Measurements from ENCODE around the gene LZTS3. TPM values are rescaled to one million over a fixed set of nuclear protein-coding genes. Genes with fewer than 3 reads are reported as not detected.

The LZTS3 gene
- polyA plus RNA-seq, 1 of the 3 experiments (the other 2 are of a cell fraction) = 11.9 TPM

- Histone ChIP-seq H4K20me1 (ENCODE audit: insufficient read depth) (no peaks in the 10 kb centered on the region), H3K27me3 (ENCODE audit: insufficient read depth) (no peaks in the 10 kb centered on the region), H3K9me2 (no peaks in the 10 kb centered on the region), H3K9ac (no peak overlapping the region), H2AFZ (ENCODE audit: low read depth) (no peak overlapping the region), H3K4me2 (no peak overlapping the region), H3K9me3 (no peaks in the 10 kb centered on the region), H3K4me1 (ENCODE audit: control insufficient read depth in 1 of 2, insufficient read depth in 2 of 2, low read depth in 1 of 2, low read length in 1 of 2) (peaks cover 5 to 11% of the 10 kb centered on the region in 2 experiments; a peak in 2 of 4 replicates), H3K36me3 (replicated peaks in 1 of 2; ENCODE audit: control insufficient read depth in 1 of 2, insufficient read depth in 2 of 2, low read length in 1 of 2) (peaks cover 12 to 18% of the 10 kb centered on the region in 2 experiments), H3K79me2 (ENCODE audit: insufficient read depth) (peaks cover 27% of the 10 kb centered on the region), H3K27ac (ENCODE audit: low read depth in 2 of 2, low read length in 1 of 2) (no peak overlapping the region), H3F3A (replicated peaks; ENCODE audit: insufficient read depth) (no peaks in the 10 kb centered on the region), H3K4me3 (ENCODE audit: low read depth in 2 of 2, low read length in 1 of 2) (no peak overlapping the region)
- POLR2A ChIA-PET = no interaction called here
- 97% methylated on average over 27 of the region's 27 CpGs for WGBS (ENCODE audit: low lambda C conversion rate)
- no peak for DNase-seq
- no peak for TF ChIP-seq TEAD4 (IDR thresholded peaks at IDR 0.05; ENCODE audit: borderline replicate concordance, insufficient read depth)
- no peak for TF ChIP-seq GATA2 (CRISPR knock-in tag; IDR thresholded peaks at IDR 0.05)
- TF ChIP-seq ZBTB33 (IDR thresholded peaks at IDR 0.05; ENCODE audit: borderline replicate concordance, low read depth) = no peak
- no peak for TF ChIP-seq RAD21 (IDR thresholded peaks at IDR 0.05; ENCODE audit: low read length)
- TF ChIP-seq YY1 (IDR thresholded peaks at IDR 0.05; ENCODE audit: low read depth) = no peak
- TF ChIP-seq USF2 (IDR thresholded peaks at IDR 0.05; ENCODE audit: borderline replicate concordance, low read depth, low read length) = no peak
- TF ChIP-seq POLR2AphosphoS5 (IDR thresholded peaks at IDR 0.05; ENCODE audit: low read depth, low read length) = no peak
- no peak for TF ChIP-seq JUND (IDR thresholded peaks at IDR 0.05)
- TF ChIP-seq EZH2phosphoT487 (IDR thresholded peaks at IDR 0.05; ENCODE audit: borderline replicate concordance, low read depth) = no peak
- CTCF ChIA-PET = no interaction called here
Observed at GRCh38 chr20:3199976-3200755, 26.8 kb upstream of the LZTS3 start.

- H3K9me2 ChIP-seq = no peaks in the 10 kb centered on the region
- POLR2A ChIA-PET = no interaction called here
- H2AFZ ChIP-seq (ENCODE audit: low read depth) = no peak overlapping the region
- H3K9me3 ChIP-seq = no peaks in the 10 kb centered on the region
- TF ChIP-seq RXRA (IDR thresholded peaks at IDR 0.05; ENCODE audit: borderline replicate concordance, low read depth) (no peak), RCOR1 (IDR thresholded peaks at IDR 0.05; ENCODE audit: low read length) (no peak), YY1 (IDR thresholded peaks at IDR 0.05; ENCODE audit: low read depth) (no peak), USF2 (IDR thresholded peaks at IDR 0.05; ENCODE audit: borderline replicate concordance, low read depth, low read length) (no peak), FOXM1 (IDR thresholded peaks at IDR 0.05; ENCODE audit: low read depth) (no peak), FOSL2 (IDR thresholded peaks at IDR 0.05; ENCODE audit: borderline replicate concordance, low read depth) (no peak), MAX (IDR thresholded peaks at IDR 0.05; ENCODE audit: low read depth) (no peak), NRF1 (IDR thresholded peaks at IDR 0.05; ENCODE audit: low read depth, low read length) (no peak), RAD21 (IDR thresholded peaks at IDR 0.05; ENCODE audit: low read length) (no peak), CHD2 (IDR thresholded peaks at IDR 0.05; ENCODE audit: low read length, partially characterized antibody) (no peak), RFX5 (IDR thresholded peaks at IDR 0.05; ENCODE audit: low read length) (no peak), MXI1 (IDR thresholded peaks at IDR 0.05; ENCODE audit: low read depth, low read length) (no peak)
- no peaks in the 10 kb centered on the region for H4K20me1 ChIP-seq (ENCODE audit: insufficient read depth)
- no peak overlapping the region for H3K9ac ChIP-seq
- H3K4me1 ChIP-seq (ENCODE audit: control insufficient read depth in 1 of 2, insufficient read depth in 2 of 2, low read depth in 1 of 2, low read length in 1 of 2) = peaks cover 5 to 11% of the 10 kb centered on the region in 2 experiments; a peak in 2 of 4 replicates
- no peak overlapping the region for H3K4me3 ChIP-seq (ENCODE audit: low read depth in 2 of 2, low read length in 1 of 2)
- H3F3A ChIP-seq (replicated peaks; ENCODE audit: insufficient read depth) = no peaks in the 10 kb centered on the region
- H3K27me3 ChIP-seq (ENCODE audit: insufficient read depth) = no peaks in the 10 kb centered on the region
- DNase-seq = no peak
- whole genome bisulfite sequencing (ENCODE audit: low lambda C conversion rate) = 65% methylated on average over 2 of the region's 2 CpGs
- H3K4me2 ChIP-seq = no peak overlapping the region
- no peak overlapping the region for H3K27ac ChIP-seq (ENCODE audit: low read depth in 2 of 2, low read length in 1 of 2)
- H3K36me3 ChIP-seq (replicated peaks in 1 of 2; ENCODE audit: control insufficient read depth in 1 of 2, insufficient read depth in 2 of 2, low read length in 1 of 2) = peaks cover 12 to 27% of the 10 kb centered on the region in 2 experiments
- H3K79me2 ChIP-seq (ENCODE audit: insufficient read depth) = peaks cover 27% of the 10 kb centered on the region
- CTCF ChIA-PET = no interaction called here
Observed at GRCh38 chr20:3199206-3199605, 25.9 kb upstream of the LZTS3 start.

All from SK-N-SH (cell line).